Measurements from ENCODE around the gene MLC1. TPM values are rescaled to one million over a fixed set of nuclear protein-coding genes. Genes with fewer than 3 reads are reported as not detected.

Gene MLC1
- total RNA-seq, 1 donor from 2014 or later: not detected

GRCh38 chr22:50118129-50118528, 32.9 kb upstream of the MLC1 start:
- H3K36me3 Mint-ChIP-seq (ENCODE audit: insufficient read depth): no peaks in the 10 kb centered on the region
- H3K4me3 Mint-ChIP-seq (ENCODE audit: low read depth): no peak overlapping the region
- peaks cover 15% of the 10 kb centered on the region for H3K27me3 Mint-ChIP-seq
- H3K9me3 Mint-ChIP-seq (ENCODE audit: low read depth): no peaks in the 10 kb centered on the region
- TF ChIP-seq CTCF (IDR thresholded peaks at IDR 0.05; ENCODE audit: unreplicated experiment): no peak
- no peak for DNase-seq (ENCODE audit: low spot score, unreplicated experiment)
- no peak overlapping the region for H3K27ac Mint-ChIP-seq
- H3K4me1 Mint-ChIP-seq (ENCODE audit: low read depth): peaks cover 14% of the 10 kb centered on the region

GRCh38 chr22:50117168-50117762, 32.0 kb upstream of the MLC1 start:
- H3K27me3 Mint-ChIP-seq: peaks cover 21% of the 10 kb centered on the region
- no peak for TF ChIP-seq CTCF (IDR thresholded peaks at IDR 0.05; ENCODE audit: unreplicated experiment)
- peaks cover 14% of the 10 kb centered on the region for H3K4me1 Mint-ChIP-seq (ENCODE audit: low read depth)
- H3K4me3 Mint-ChIP-seq (ENCODE audit: low read depth): no peak overlapping the region
- H3K36me3 Mint-ChIP-seq (ENCODE audit: insufficient read depth): no peaks in the 10 kb centered on the region
- H3K27ac Mint-ChIP-seq: no peak overlapping the region
- DNase-seq (ENCODE audit: low spot score, unreplicated experiment): no peak
- no peaks in the 10 kb centered on the region for H3K9me3 Mint-ChIP-seq (ENCODE audit: low read depth)

- H3K4me1 Mint-ChIP-seq (ENCODE audit: low read depth): peaks cover 14% of the 10 kb centered on the region
- no peak for TF ChIP-seq CTCF (IDR thresholded peaks at IDR 0.05; ENCODE audit: unreplicated experiment)
- no peaks in the 10 kb centered on the region for H3K9me3 Mint-ChIP-seq (ENCODE audit: low read depth)
- H3K36me3 Mint-ChIP-seq (ENCODE audit: insufficient read depth): no peaks in the 10 kb centered on the region
- H3K4me3 Mint-ChIP-seq (ENCODE audit: low read depth): no peak overlapping the region
- DNase-seq (ENCODE audit: low spot score, unreplicated experiment): no peak
- H3K27ac Mint-ChIP-seq: no peak overlapping the region
- H3K27me3 Mint-ChIP-seq: peaks cover 23% of the 10 kb centered on the region
Observed at GRCh38 chr22:50115693-50116092, 30.5 kb upstream of the MLC1 start.

GRCh38 chr22:50114221-50115021, 29.2 kb upstream of the MLC1 start:
- Mint-ChIP-seq H3K27ac (no peak overlapping the region), H3K9me3 (ENCODE audit: low read depth) (no peaks in the 10 kb centered on the region), H3K4me1 (ENCODE audit: low read depth) (peaks cover 6% of the 10 kb centered on the region), H3K27me3 (peaks cover 22% of the 10 kb centered on the region), H3K36me3 (ENCODE audit: insufficient read depth) (no peaks in the 10 kb centered on the region), H3K4me3 (ENCODE audit: low read depth) (no peak overlapping the region)
- DNase-seq (ENCODE audit: low spot score, unreplicated experiment): no peak
- no peak for TF ChIP-seq CTCF (IDR thresholded peaks at IDR 0.05; ENCODE audit: unreplicated experiment)

GRCh38 chr22:50112151-50113118, 27.2 kb upstream of the MLC1 start:
- Mint-ChIP-seq H3K4me3 (ENCODE audit: low read depth) (no peak overlapping the region), H3K4me1 (ENCODE audit: low read depth) (no peaks in the 10 kb centered on the region), H3K36me3 (ENCODE audit: insufficient read depth) (no peaks in the 10 kb centered on the region), H3K27ac (no peak overlapping the region), H3K27me3 (peaks cover 22% of the 10 kb centered on the region), H3K9me3 (ENCODE audit: low read depth) (no peaks in the 10 kb centered on the region)
- no peak for DNase-seq (ENCODE audit: low spot score, unreplicated experiment)
- no peak for TF ChIP-seq CTCF (IDR thresholded peaks at IDR 0.05; ENCODE audit: unreplicated experiment)
